CD14-positive monocyte (primary cell): ENCODE data around the gene RNF133. TPM values are rescaled to one million over a fixed set of nuclear protein-coding genes. Genes with fewer than 3 reads are reported as not detected.

Source experiments
- DNase-seq, 3 donors: peaks; one replicate each; pipeline ENCODE4 v3.0.0-alpha.2; 2011 to 2022
- H2AFZ ChIP-seq: 2 replicates; pipeline ENCODE4 v1.6.0; 2012; ENCODE audit warnings: mild to moderate bottlenecking, low read depth, low read length, inconsistent platforms; ENCODE audit not compliant: insufficient read depth, poor library complexity, severe bottlenecking
- H3K27ac ChIP-seq, 2 donors: 1 replicate in 1 of 2; 2 replicates in 1 of 2; pipeline ENCODE4 v1.5.1; 2012 to 2013; ENCODE audit warnings: low read length in 2 of 2, control low read depth in 1 of 2, inconsistent platforms in 1 of 2, low read depth in 1 of 2, mild to moderate bottlenecking in 1 of 2
- H3K27me3 ChIP-seq, 2 donors: one replicate each; pipeline versions ENCODE4 v1.6.0 to v1.6.1; 2011 to 2013; ENCODE audit warnings: low read length in 2 of 2; ENCODE audit not compliant: control insufficient read depth in 2 of 2, insufficient read depth in 2 of 2
- H3K36me3 ChIP-seq, 2 donors: replicated peaks in 1 of 2; 1 replicate in 1 of 2; 2 replicates in 1 of 2; pipeline versions ENCODE4 v1.5.1 to v1.6.1; 2012 to 2013; ENCODE audit warnings: low read length in 2 of 2, control low read depth in 1 of 2, inconsistent platforms in 1 of 2, mild to moderate bottlenecking in 1 of 2; ENCODE audit not compliant: insufficient read depth in 2 of 2, control insufficient read depth in 1 of 2
- H3K4me1 ChIP-seq, 2 donors: 1 replicate in 1 of 2; 2 replicates in 1 of 2; pipeline versions ENCODE4 v1.5.1 to v1.6.1; 2012 to 2013; ENCODE audit warnings: low read length in 2 of 2, control low read depth in 1 of 2, inconsistent platforms in 1 of 2, mild to moderate bottlenecking in 1 of 2, moderate library complexity in 1 of 2; ENCODE audit not compliant: insufficient read depth in 2 of 2, control insufficient read depth in 1 of 2
- H3K4me2 ChIP-seq: replicated peaks from 2 replicates; pipeline ENCODE3; 2012; ENCODE audit warnings: low read length, moderate library complexity, mild to moderate bottlenecking; ENCODE audit not compliant: poor library complexity, severe bottlenecking; ENCODE audit errors: extremely low read depth
- H3K4me3 ChIP-seq, 3 experiments: fragments of 200-600 bp in 1 of 3; sonication (generic) in 1 of 3; replicated peaks in 1 of 3; 1 replicate in 2 of 3; 2 replicates in 1 of 3; pipeline ENCODE4 v1.5.1; 2011 to 2013; ENCODE audit warnings: low read length in 3 of 3, mild to moderate bottlenecking in 3 of 3, control low read depth in 2 of 3, low read depth in 2 of 3, inconsistent platforms in 1 of 3, moderate library complexity in 1 of 3
- H3K79me2 ChIP-seq: 2 replicates; pipeline ENCODE4 v1.6.0; 2012; ENCODE audit warnings: mild to moderate bottlenecking, control low read depth, inconsistent platforms, low read length, moderate library complexity; ENCODE audit not compliant: insufficient read depth
- H3K9ac ChIP-seq: 2 replicates; pipeline ENCODE4 v1.6.0; 2017; ENCODE audit warnings: low read length, mild to moderate bottlenecking; ENCODE audit not compliant: insufficient read depth, poor library complexity, severe bottlenecking
- H3K9me3 ChIP-seq, 2 donors: replicated peaks in 1 of 2; 1 replicate in 1 of 2; 2 replicates in 1 of 2; pipeline versions ENCODE4 v1.5.1 to v1.6.1; 2012 to 2013; ENCODE audit warnings: low read length in 2 of 2, control low read depth in 1 of 2; ENCODE audit not compliant: control insufficient read depth in 1 of 2, insufficient read depth in 1 of 2
- H4K20me1 ChIP-seq: 2 replicates; pipeline ENCODE4 v1.6.0; 2012; ENCODE audit warnings: mild to moderate bottlenecking, low read length, control low read depth, moderate library complexity; ENCODE audit not compliant: insufficient read depth
- H3K27ac Mint-ChIP-seq, 7 donors: one replicate each; pipeline ENCODE4 v1.8.0; 2020; ENCODE audit warnings: mild to moderate bottlenecking in 7 of 7, mixed read lengths in 7 of 7, moderate library complexity in 6 of 7, inconsistent platforms in 2 of 7
- H3K27me3 Mint-ChIP-seq, 3 donors: one replicate each; pipeline ENCODE4 v1.8.0; 2021 to 2022; ENCODE audit warnings: low read depth in 3 of 3, mild to moderate bottlenecking in 3 of 3, mixed read lengths in 3 of 3, moderate library complexity in 3 of 3, inconsistent platforms in 1 of 3
- H3K36me3 Mint-ChIP-seq, 2 donors: one replicate each; pipeline ENCODE4 v1.8.0; 2020; ENCODE audit warnings: mixed read lengths in 2 of 2, inconsistent platforms in 1 of 2, mild to moderate bottlenecking in 1 of 2
- H3K4me1 Mint-ChIP-seq: one replicate; pipeline ENCODE4 v1.8.0; 2020; ENCODE audit warnings: mild to moderate bottlenecking, mixed read lengths
- H3K4me3 Mint-ChIP-seq, 2 donors: one replicate each; pipeline ENCODE4 v1.8.0; 2020; ENCODE audit warnings: mild to moderate bottlenecking in 2 of 2, mixed read lengths in 2 of 2, moderate library complexity in 1 of 2
- H3K9me3 Mint-ChIP-seq, 7 donors: one replicate each; pipeline ENCODE4 v1.8.0; 2020 to 2022; ENCODE audit warnings: mixed read lengths in 7 of 7, mild to moderate bottlenecking in 6 of 7, moderate library complexity in 6 of 7, inconsistent platforms in 2 of 7
- CTCF ChIP-seq: fragments of 200-600 bp; IDR thresholded peaks from one replicate; pipeline ENCODE4 v1.8.0; 2022; ENCODE audit warnings: antibody characterized with exemption, mild to moderate bottlenecking
- WGBS: methylation state at CpG from one replicate; pipeline ENCODE4 v1.1.5; 2013; ENCODE audit warnings: missing lambda C conversion rate; ENCODE audit not compliant: insufficient coverage; 5-methylcytosine and 5-hydroxymethylcytosine counted together
- intact Hi-C, 2 donors: fragments of 100-400 bp; cut with micrococcal nuclease; formaldehyde crosslinking; loops; one replicate each; pipeline versions ENCODE4 v1.15.0 to v1.15.1; 2023
- polyA plus RNA-seq, 3 donors: library from polyadenylated mRNA; depleted of rRNA in 1 of 3; unstranded in 2 of 3; stranded (reverse) in 1 of 3; fragments of 300-500 nt in 2 of 3; fragments of >200 nt in 1 of 3; fragmentation: Illumina TruSeq in 2 of 3; gene quantifications; 1 replicate in 2 of 3; 2 replicates in 1 of 3; pipeline ENCODE4 v1.2.3, GENCODE V29; 2012 to 2021

The RNF133 gene
- polyA plus RNA-seq, 3 donors, result not detected

- WGBS, result no CpG with 5 or more reads among the region's 1 CpG
- no peaks in the 10 kb centered on the region for H3K4me1 Mint-ChIP-seq
- no peak within 1 kb of the TSS for H3K4me2 ChIP-seq
- TF ChIP-seq CTCF, result no peak
- no peaks in the 10 kb centered on the region for H3K79me2 ChIP-seq
- H3K9ac ChIP-seq, result no peak within 1 kb of the TSS
- no peaks in the 10 kb centered on the region for H3K36me3 ChIP-seq
- no peak within 1 kb of the TSS for H3K4me3 Mint-ChIP-seq
- H2AFZ ChIP-seq, result no peak within 1 kb of the TSS
- intact Hi-C loops, result no loop called here
- peaks cover 0 to 10% of the 10 kb centered on the region in 2 donors for H3K9me3 ChIP-seq
- no peaks in the 10 kb centered on the region for H3K27me3 ChIP-seq
- H4K20me1 ChIP-seq, result no peaks in the 10 kb centered on the region
- H3K4me3 ChIP-seq, result no peak within 1 kb of the TSS
- no peak within 1 kb of the TSS for H3K27ac ChIP-seq
- H3K4me1 ChIP-seq, result no peaks in the 10 kb centered on the region
- no peak for DNase-seq
- H3K9me3 Mint-ChIP-seq, result peaks cover 0 to 2% (median 0%) of the 10 kb centered on the region in 7 donors
- no peaks in the 10 kb centered on the region for H3K36me3 Mint-ChIP-seq
- H3K27me3 Mint-ChIP-seq, result no peaks in the 10 kb centered on the region
- H3K27ac Mint-ChIP-seq, result no peak within 1 kb of the TSS
Observed at GRCh38 chr7:122702872-122703510, 4.1 kb upstream of the RNF133 start, which contains the start of gene RNF148. Gene RNF148, minus strand, starts transcription at chr7:122702922. Its CDS starts 172 bp downstream, at chr7:122702750.

GRCh38 chr7:122695816-122696215, 3.1 kb downstream of the RNF133 start:
- Histone ChIP-seq H3K27ac (no peak overlapping the region), H3K36me3 (no peaks in the 10 kb centered on the region), H3K4me1 (no peaks in the 10 kb centered on the region), H3K4me3 (no peak overlapping the region), H2AFZ (no peak overlapping the region), H3K4me2 (no peak overlapping the region), H3K79me2 (no peaks in the 10 kb centered on the region), H3K27me3 (no peaks in the 10 kb centered on the region), H4K20me1 (no peaks in the 10 kb centered on the region), H3K9me3 (peaks cover 19 to 20% of the 10 kb centered on the region in 2 donors), H3K9ac (no peak overlapping the region)
- no peaks in the 10 kb centered on the region for H3K36me3 Mint-ChIP-seq
- no peak overlapping the region for H3K4me3 Mint-ChIP-seq
- no peaks in the 10 kb centered on the region for H3K27me3 Mint-ChIP-seq
- 83% methylated on average over 1 of the region's 1 CpG for WGBS
- intact Hi-C loops, result no loop called here
- H3K27ac Mint-ChIP-seq, result no peak overlapping the region
- H3K9me3 Mint-ChIP-seq, result peaks cover 0 to 9% (median 4%) of the 10 kb centered on the region in 7 donors
- DNase-seq, result no peak
- TF ChIP-seq CTCF, result no peak
- no peaks in the 10 kb centered on the region for H3K4me1 Mint-ChIP-seq
